ENCODE results near the gene MAP3K14.
"Not testable (repeated sequence)": the region's sequence is repeated elsewhere in the genome, so short reads cannot be mapped to it uniquely, and the experiment has no call there.

MAP3K14 gene

GRCh38 chr17:45258981-45259380 is 57.8 kb downstream of the MAP3K14 start:
- no peak for DNase-seq (ENCODE audit: low read depth in 3 of 3)

DNA sequence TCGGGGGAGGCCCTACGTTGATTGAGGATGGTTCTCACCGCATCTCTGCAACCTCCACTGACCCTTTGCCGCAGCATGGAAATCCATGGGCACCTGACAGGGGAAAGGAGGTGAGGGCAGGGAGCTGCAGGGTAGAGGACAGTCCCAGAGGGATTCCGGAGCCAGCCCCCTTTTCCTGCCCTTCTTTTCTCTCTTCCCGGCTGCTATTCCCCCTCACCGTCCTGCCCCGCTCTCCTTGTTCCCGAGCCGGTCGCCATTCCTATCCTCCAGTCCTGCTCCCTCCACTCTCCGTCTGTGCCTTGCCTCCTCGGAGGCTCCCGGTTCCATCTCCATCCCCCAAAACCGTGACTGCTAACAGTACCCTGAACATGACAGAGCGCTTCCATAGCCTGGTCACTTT is 59.7 kb downstream of the MAP3K14 start:
- DNase-seq (ENCODE audit: low read depth in 3 of 3) = no peak

DNA sequence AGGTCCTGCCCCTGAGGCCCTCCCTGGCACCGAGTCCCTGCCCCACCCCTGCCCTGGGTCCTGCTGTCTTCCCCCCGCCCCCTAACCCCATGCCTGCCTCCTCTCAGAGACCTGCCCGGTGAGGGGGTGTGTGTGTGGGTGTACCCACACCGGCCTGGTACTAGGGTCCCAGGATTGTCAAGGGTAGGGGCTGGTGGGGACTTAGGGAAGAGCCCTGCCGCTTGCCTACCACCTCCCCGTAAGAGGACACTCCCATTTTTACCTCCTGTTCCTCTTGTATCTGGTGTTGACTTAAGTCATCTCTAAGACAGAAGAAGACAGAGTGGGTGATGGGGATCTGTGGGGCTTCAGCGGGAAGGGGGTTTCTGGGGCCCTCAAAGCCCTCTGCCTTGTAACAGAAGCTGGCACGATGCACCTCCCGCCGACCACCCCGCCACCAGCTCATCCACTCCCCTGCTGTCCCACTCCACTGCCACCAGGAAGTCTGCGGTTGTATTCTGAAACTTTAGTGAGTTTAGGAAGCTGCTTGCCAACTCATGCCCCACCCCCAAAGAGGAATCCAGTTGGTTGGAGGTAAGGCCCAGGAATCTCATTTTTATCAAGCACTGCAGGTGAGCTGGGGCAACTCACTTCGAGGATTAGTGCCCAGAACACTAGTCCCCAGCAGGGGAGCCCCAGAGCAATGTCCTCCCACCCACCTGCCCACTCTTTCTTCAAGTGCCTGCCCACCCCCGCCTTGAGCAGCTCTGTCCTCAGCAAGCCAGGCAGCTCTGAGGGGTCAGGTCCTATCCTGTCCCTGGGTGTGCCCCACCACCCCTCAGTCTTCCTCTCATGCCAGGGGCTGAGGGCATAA is 60.5 kb downstream of the MAP3K14 start:
- DNase-seq (ENCODE audit: low read depth in 3 of 3) = no peak

GRCh38 chr17:45255358-45255757 is 61.5 kb downstream of the MAP3K14 start:
- DNase-seq (ENCODE audit: low read depth in 3 of 3) = no peak

DNA sequence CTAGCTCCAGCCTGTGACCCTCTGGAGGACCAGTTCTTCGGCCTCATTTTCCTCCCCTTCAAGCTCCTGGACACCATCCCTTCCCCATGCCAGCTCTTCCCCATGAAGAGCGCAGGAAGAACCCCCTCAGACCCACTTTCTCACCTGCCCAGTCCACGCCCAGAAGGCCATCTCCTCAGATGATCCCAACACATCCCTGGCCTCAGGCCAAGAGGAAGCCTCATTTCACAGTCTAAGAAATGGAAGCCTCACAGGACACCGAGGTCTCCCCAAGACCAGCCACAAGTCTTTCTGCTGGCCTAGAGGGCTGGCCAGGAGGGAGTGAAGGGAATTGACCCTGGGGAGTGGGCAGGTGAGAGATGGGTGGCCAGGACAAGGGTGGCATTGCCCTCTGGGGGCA is 62.9 kb downstream of the MAP3K14 start:
- DNase-seq (ENCODE audit: low read depth in 3 of 3) = no peak

DNA sequence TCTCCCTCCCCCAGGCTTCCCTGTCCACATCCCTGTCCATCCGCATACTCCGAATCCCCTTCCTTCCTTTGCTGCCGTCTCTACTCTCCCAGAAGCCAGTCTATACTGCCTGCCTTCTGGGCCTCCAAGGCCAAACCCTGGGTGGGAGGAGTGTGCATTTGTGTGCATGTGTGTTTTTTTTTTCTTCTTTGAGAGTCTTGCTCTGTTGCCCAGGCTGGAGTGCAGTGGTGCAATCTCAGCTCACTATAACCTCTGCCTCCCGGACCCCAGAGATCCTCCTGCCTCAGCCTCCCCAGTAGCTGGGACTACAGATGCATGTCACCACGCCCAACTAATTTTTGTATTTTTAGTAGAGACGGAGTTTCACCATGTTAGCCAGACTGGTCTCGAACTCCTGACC is 63.6 kb downstream of the MAP3K14 start:
- DNase-seq (ENCODE audit: low read depth in 3 of 3) = not testable (repeated sequence)

DNA sequence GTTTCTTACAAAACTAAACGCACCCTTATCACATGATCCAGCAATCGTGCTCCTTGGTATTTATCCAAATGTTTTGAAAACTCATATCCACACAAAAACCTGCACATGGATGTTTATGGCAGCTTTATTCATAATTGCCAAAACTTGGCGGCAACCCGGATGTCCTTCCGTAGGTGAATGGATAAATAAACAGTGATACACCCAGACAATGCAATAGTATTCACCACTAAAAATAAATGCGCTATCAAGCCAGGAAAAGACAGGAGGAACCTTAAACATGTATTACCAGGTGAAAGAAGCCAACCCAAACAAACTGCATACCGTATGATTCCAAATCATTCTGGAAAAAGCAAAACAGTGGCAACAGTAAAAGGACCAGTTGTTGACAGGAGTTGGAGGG is 64.9 kb downstream of the MAP3K14 start:
- DNase-seq (ENCODE audit: low read depth in 3 of 3) = no peak

DNA sequence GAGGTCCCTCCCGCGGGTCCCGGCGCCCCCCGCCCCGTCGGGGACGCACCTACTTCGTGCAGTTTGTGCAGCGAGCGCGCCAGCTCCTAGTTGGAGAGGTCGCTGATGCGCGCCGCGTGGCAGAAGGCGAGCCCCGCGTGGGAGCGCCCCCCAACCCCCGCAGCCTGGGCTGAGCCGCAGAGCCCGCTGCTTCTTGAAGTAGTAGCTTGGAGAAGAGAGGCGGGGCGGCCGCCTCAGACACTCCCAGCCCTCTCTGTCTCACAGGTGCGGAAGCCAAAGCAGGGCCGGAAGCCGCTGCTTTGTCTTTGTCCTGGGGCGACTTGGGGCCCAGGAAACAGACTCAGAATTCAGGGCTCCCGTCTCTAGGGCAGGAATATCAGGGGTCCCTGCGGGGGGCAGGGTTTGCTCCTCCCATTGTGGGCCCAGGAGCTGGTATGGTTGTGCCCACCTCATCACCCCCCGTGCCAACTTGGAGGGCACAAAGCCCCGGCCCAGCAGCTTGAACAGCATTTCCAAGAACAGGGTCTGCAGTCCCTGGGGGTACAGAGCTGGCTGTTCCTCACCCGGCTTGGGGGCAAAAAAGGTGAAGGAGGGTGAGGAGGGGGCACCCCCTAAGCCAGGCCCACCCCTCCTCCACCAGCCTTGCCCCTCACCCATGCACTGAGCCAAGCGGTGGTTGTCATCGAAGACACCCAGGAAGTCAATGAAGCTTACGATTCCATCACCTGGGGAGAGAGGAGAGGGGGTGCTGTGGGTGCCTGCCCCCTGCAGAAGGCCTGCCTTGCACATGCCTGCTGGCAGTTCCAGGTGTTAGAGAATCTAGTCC is 68.5 kb downstream of the MAP3K14 start:
- DNase-seq (ENCODE audit: low read depth in 3 of 3) = peak; percentile 61 to 78 (median 78)

- DNase-seq (ENCODE audit: low read depth in 3 of 3) = peak; percentile 92 to 97 (median 92)
These were observed 69.2 kb downstream of the MAP3K14 start for GRCh38 chr17:45247429-45248131.

DNA sequence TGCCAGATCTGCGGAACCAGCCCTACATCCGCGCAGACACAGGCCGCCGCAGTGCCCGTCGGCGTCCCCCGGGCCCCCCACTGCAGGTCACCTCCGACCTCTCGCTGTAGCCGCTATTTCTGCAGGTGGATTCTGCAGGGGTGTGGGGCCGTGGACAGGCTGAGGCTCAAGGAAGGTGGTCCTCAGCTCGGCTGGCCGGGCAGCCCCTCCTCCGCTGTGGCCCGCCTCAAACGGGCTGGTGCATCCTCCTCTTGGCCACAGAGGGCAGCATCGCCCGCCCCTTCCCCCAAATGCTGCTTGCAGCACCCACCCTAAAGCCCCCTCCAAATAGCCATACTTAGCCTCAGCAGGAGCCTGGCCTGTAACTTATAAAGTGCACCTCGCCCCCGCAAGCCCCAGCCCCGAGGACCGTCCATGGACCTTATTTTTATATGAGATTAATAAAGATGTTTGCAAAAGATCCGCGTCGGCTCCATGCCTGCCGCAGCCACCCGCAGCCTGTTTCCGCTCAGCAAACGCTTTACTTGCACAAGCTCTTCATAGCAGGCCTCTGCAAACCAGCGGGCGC is 69.9 kb downstream of the MAP3K14 start:
- no peak for DNase-seq (ENCODE audit: low read depth in 3 of 3)

DNA sequence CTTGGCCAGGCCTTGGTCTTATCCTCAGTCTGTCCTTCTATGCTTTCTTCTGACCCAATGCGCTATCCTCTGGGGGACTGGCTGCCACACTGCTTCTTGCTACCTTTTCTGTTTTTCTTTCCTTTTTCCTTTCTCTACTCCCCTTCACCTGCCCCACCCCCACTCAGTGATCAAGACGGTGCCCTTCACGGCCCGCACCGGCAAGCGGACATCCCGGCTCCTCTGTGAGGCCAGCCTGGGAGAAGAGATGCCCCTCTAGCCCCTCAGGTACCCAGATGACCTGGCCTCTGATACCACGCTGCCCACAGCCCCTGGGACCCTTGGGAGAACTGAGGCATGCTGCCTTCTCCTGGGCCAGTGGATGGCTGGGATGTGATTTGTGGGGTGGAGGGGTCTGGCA is 70.5 kb downstream of the MAP3K14 start:
- DNase-seq (ENCODE audit: low read depth in 3 of 3) = no peak

DNA sequence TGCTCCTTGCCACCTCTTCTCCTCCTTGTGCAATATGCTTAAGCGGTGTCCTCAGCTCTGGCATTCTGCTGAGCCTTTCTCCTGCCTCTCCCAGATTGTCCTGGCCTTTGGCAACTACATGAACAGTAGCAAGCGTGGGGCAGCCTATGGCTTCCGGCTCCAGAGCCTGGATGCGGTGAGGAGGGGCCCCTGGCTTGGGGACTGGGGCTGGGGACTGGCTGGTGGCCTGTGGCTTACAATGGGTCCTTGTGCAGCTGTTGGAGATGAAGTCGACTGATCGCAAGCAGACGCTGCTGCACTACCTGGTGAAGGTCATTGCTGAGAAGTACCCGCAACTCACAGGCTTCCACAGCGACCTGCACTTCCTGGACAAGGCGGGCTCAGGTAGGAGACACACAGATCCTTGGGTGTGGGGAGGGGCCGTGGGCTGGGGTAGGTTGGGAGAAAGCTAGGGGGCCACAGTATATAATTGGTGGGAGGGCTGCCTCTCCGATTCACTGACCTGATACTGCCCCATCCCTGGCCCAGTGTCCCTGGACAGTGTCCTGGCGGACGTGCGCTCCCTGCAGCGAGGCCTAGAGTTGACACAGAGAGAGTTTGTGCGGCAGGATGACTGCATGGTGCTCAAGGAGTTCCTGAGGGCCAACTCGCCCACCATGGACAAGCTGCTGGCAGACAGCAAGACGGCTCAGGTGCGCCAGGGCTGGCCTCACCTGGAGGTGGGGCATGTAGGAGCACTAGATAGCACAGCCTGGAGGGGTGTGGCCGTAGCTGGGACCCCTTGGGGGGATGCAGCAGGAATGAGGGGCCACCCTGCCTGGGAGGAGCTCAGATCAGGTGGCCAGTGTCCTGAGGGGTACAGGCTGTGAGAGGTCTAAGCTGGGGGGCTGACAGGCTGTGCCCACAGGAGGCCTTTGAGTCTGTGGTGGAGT is 71.8 kb downstream of the MAP3K14 start:
- DNase-seq (ENCODE audit: low read depth in 3 of 3) = no peak

- no peak for DNase-seq (ENCODE audit: low read depth in 3 of 3)
These were observed 73.1 kb downstream of the MAP3K14 start for GRCh38 chr17:45243750-45244149.

- no peak for DNase-seq (ENCODE audit: low read depth in 3 of 3)
These were observed 74.8 kb downstream of the MAP3K14 start for GRCh38 chr17:45242029-45242414.

DNA sequence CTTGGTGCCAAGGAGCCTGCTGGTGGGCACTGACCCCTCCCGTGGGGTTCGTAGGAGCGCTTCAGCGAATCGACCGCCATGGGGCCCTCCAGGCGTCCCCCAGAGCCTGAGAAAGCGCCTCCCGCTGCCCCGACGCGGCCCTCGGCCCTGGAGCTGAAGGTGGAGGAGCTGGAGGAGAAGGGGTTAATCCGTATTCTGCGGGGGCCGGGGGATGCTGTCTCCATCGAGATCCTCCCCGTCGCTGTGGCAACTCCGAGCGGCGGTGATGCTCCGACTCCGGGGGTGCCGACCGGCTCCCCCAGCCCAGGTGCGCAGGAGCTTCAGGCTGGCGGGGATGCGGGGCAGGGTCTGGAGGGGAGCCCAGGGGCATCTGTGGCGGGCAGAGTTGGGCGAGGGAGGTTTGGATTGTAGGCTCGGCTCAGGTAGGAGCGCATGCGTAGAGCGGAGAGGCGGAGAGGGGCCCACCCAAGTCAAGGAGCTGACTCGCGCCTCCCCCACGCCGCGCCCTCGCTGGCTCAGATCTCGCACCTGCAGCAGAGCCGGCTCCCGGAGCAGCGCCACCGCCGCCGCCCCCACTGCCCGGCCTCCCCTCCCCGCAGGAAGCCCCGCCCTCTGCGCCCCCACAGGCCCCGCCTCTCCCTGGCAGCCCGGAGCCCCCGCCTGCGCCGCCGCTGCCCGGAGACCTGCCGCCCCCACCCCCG is 75.3 kb downstream of the MAP3K14 start:
- DNase-seq (ENCODE audit: low read depth in 3 of 3) = no peak

GRCh38 chr17:45240905-45241327 is 75.9 kb downstream of the MAP3K14 start:
- DNase-seq (ENCODE audit: low read depth in 3 of 3) = no peak

DNA sequence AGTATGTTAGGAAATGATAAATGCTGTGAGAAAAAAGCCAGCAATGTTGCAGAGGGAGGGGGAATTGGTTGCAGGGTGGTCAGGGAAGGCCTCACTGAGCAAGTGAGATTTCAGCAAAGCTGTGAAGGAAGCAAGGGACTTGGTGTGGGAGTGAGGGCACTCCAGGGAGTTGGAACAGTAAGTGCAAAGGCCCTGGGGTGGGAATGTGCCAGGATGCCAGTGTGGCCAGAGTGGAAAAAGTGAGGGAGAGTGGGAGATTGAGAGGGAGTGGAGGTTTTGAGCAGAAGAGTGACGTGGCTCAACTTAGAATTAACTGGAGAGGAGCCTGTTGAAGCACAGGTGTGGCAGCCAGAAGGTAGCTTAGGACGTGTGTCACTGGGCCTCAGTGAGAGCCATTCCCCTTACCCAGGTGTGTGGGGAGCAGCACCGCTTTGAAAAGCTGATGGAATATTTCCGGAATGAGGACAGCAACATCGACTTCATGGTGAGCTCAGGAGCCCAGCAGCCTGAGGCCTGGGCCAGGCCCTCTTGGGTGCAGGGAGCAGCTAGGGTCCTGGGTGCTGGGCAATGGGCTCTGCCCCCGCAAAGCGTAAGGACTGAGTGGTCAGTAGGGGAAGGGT is 78.6 kb downstream of the MAP3K14 start:
- no peak for DNase-seq (ENCODE audit: low read depth in 3 of 3)

DNA sequence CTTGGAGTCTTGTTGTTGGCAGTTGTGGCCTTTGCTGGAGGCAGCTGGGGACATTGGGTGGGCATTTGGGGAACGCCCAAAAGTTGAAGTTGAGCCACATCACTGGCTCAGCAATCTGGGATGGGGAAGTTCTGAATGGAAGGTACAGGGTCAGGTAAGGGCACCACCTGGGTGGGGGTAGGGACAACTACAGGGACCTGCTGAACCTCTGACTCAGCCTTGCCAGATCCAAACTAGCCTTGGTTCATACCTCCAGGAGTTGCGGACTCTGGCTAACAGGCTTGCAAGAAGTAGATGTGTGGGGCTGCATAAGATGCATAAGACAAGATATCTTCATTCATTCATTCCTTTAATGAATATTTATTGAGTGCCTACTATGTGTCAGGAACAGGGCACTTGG is 79.1 kb downstream of the MAP3K14 start:
- DNase-seq (ENCODE audit: low read depth in 3 of 3) = no peak

GRCh38 chr17:45236282-45236606 is 80.6 kb downstream of the MAP3K14 start:
- DNase-seq (ENCODE audit: low read depth in 3 of 3) = no peak
